Parathyroid adenoma (tissue), 2 donors: ENCODE data around the gene SPRED1.

Experiments
- H2AFZ ChIP-seq: fragments of 300-600 bp; sonication (generic); one replicate; pipeline ENCODE4 v1.7.0; 2017; ENCODE audit warnings: antibody characterized with exemption, mild to moderate bottlenecking
- H3K27ac ChIP-seq: fragments of 300-600 bp; sonication (generic); one replicate; pipeline ENCODE4 v1.7.0; 2017
- H3K27me3 ChIP-seq: fragments of 300-600 bp; sonication (generic); one replicate; pipeline ENCODE4 v1.7.0; 2017; ENCODE audit warnings: low read length; ENCODE audit not compliant: control insufficient read depth, insufficient read depth
- H3K36me3 ChIP-seq: fragments of 300-600 bp; sonication (generic); one replicate; pipeline ENCODE4 v1.7.0; 2017; ENCODE audit warnings: low read length; ENCODE audit not compliant: control insufficient read depth, insufficient read depth
- H3K4me1 ChIP-seq: fragments of 300-600 bp; sonication (generic); one replicate; pipeline ENCODE4 v1.7.0; 2017; ENCODE audit warnings: control low read depth
- H3K4me2 ChIP-seq: fragments of 300-600 bp; sonication (generic); one replicate; pipeline ENCODE4 v1.7.0; 2017; ENCODE audit warnings: low read length
- H3K4me3 ChIP-seq: fragments of 300-600 bp; sonication (generic); one replicate; pipeline ENCODE4 v1.7.0; 2017; ENCODE audit warnings: low read depth, low read length
- H3K79me2 ChIP-seq: fragments of 300-600 bp; sonication (generic); one replicate; pipeline ENCODE4 v1.7.0; 2017; ENCODE audit warnings: control low read depth
- H3K9ac ChIP-seq: fragments of 300-600 bp; sonication (generic); one replicate; pipeline ENCODE4 v1.7.0; 2017; ENCODE audit warnings: mild to moderate bottlenecking
- H3K9me3 ChIP-seq: fragments of 300-600 bp; sonication (generic); one replicate; pipeline ENCODE4 v1.7.0; 2017; ENCODE audit warnings: low read length; ENCODE audit not compliant: control insufficient read depth
- CTCF ChIP-seq: fragments of 300-600 bp; sonication (generic); IDR thresholded peaks from one replicate; pipeline ENCODE4 v1.7.0; 2017; ENCODE audit warnings: antibody characterized with exemption, mild to moderate bottlenecking
- donor health status: primary hyperparathyroidism.

The SPRED1 gene

DNA sequence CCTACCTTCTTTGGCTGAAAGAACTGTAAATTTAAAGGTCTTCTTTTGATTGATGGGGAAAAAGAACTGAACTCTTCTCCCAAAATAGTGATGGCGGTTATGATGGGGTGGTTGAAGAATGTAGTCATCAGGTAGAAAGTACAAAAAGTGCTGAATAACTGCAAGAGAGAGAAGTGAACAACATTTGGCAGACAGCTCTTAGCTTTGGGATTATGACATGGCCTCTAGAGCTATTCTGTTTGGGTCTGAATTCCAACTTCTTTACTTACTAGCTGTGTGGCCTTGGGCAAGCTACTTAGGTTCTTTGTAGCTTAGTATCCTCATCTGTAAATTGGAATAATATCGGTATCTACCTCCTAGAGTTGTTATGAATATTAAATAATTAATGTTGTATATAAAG lies 91.7 kb downstream of the SPRED1 start:
- no peaks in the 10 kb centered on the region for H3K36me3 ChIP-seq
- H3K79me2 ChIP-seq: no peaks in the 10 kb centered on the region
- no peaks in the 10 kb centered on the region for H3K27me3 ChIP-seq
- H3K9me3 ChIP-seq: no peaks in the 10 kb centered on the region
- H3K9ac ChIP-seq: no peak overlapping the region
- TF ChIP-seq CTCF: no peak
- no peak overlapping the region for H3K27ac ChIP-seq
- no peak overlapping the region for H3K4me3 ChIP-seq
- H3K4me2 ChIP-seq: no peak overlapping the region
- no peak overlapping the region for H2AFZ ChIP-seq
- H3K4me1 ChIP-seq: no peaks in the 10 kb centered on the region

- Histone ChIP-seq H3K27ac (no peak overlapping the region), H3K4me2 (no peak overlapping the region), H3K27me3 (no peaks in the 10 kb centered on the region), H3K36me3 (no peaks in the 10 kb centered on the region), H3K4me3 (no peak overlapping the region), H3K9me3 (no peaks in the 10 kb centered on the region), H3K4me1 (no peaks in the 10 kb centered on the region), H3K9ac (no peak overlapping the region), H2AFZ (no peak overlapping the region), H3K79me2 (no peaks in the 10 kb centered on the region)
- no peak for TF ChIP-seq CTCF
Observed at GRCh38 chr15:38349251-38349650, 96.6 kb downstream of the SPRED1 start.

DNA sequence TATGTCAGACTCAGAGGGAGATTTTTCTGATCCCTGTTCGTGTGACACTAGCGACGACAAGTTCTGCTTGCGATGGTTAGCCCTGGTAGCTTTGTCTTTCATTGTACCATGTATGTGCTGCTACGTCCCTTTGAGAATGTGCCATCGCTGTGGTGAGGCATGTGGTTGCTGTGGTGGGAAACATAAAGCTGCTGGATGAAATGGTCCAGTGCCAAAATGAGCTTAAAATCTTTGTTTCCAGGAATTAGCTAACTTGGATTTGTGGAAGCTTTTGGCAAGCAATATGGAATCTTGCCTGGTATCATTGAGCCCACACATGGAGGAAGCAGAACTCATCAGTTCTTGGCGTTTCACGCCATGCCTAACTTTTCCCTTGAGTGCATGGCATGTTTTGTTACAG lies 98.8 kb downstream of the SPRED1 start:
- H3K79me2 ChIP-seq: no peaks in the 10 kb centered on the region
- no peak overlapping the region for H3K4me2 ChIP-seq
- H3K27me3 ChIP-seq: no peaks in the 10 kb centered on the region
- no peaks in the 10 kb centered on the region for H3K36me3 ChIP-seq
- no peak overlapping the region for H3K9ac ChIP-seq
- TF ChIP-seq CTCF: no peak
- no peaks in the 10 kb centered on the region for H3K9me3 ChIP-seq
- H3K4me3 ChIP-seq: no peak overlapping the region
- no peaks in the 10 kb centered on the region for H3K4me1 ChIP-seq
- no peak overlapping the region for H3K27ac ChIP-seq
- no peak overlapping the region for H2AFZ ChIP-seq

DNA sequence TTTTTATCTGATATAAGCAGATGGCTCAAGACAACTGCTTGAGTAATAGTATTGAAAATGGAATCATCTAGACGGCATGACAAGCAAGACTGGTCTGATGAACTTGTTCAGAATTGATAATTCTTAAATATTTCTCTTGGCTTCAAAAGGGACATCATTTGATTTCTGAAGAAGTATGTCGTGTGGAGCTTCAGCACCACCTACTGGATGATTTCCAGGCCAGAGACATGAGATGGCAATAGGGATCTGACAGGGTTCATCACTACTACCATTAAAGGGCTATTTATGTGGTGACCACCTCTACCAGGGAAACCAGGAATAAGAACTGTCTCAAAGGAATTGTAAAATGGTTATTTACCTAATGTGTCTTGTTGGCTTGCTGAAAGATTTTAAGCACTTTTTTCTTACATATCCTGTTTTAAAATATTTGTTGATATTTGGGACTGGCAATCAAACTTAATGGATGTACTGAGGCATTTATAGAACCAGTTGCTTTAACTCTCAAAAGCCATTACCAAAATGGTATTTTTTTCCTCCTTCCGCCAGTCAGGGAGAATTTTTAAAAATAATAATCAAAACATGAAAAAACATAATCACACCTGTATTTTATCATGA lies 101.8 kb downstream of the SPRED1 start:
- Histone ChIP-seq H3K36me3 (no peaks in the 10 kb centered on the region), H3K9ac (no peak overlapping the region), H3K27me3 (no peaks in the 10 kb centered on the region), H3K9me3 (no peaks in the 10 kb centered on the region), H3K79me2 (no peaks in the 10 kb centered on the region), H3K27ac (no peak overlapping the region), H2AFZ (no peak overlapping the region), H3K4me1 (no peaks in the 10 kb centered on the region), H3K4me3 (no peak overlapping the region), H3K4me2 (no peak overlapping the region)
- peak; percentile 67 for TF ChIP-seq CTCF

DNA sequence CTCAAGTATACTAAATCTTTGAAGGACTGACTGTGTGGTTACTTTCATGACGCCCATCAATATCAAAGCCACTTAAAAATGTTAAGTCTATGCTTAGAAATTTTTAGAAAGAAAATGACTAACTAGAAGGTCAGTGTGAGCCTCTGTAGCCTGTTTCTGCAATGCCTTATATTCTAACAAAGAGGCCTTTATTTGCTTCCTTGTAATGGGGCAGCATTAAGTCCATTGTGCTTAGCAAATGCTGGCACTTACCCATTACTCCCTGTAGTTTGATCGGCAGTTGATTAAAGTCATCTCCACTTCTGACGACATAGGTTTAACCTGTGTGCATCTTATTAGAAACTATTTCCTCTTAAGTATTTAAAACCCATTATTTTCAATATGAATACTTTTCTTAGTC lies 109.7 kb downstream of the SPRED1 start:
- no peaks in the 10 kb centered on the region for H3K9me3 ChIP-seq
- H3K27ac ChIP-seq: no peak overlapping the region
- no peak overlapping the region for H2AFZ ChIP-seq
- no peak overlapping the region for H3K9ac ChIP-seq
- TF ChIP-seq CTCF: no peak
- H3K4me3 ChIP-seq: no peak overlapping the region
- H3K4me1 ChIP-seq: no peaks in the 10 kb centered on the region
- peaks cover 3% of the 10 kb centered on the region for H3K36me3 ChIP-seq
- H3K27me3 ChIP-seq: no peaks in the 10 kb centered on the region
- H3K4me2 ChIP-seq: no peak overlapping the region
- H3K79me2 ChIP-seq: no peaks in the 10 kb centered on the region
